Activated CD8-positive, alpha-beta memory T cell treated with anti-CD3 and anti-CD28 coated beads for 36 hours (primary cell): Measurements from ENCODE around the gene TUBB2A. TPM values are rescaled to one million over a fixed set of nuclear protein-coding genes. Genes with fewer than 3 reads are reported as not detected.
"Not testable (repeated sequence)": the region's sequence is repeated elsewhere in the genome, so short reads cannot be mapped to it uniquely, and the experiment has no call there.

Source experiments
- CTCF ChIA-PET: fragments of 350-600 bp; sonication (Branson Sonifier 250); formaldehyde crosslinking; loops from one replicate; lab custom pipeline; 2021; ENCODE audit warnings: antibody characterized with exemption; lab: Charles Lee
- POLR2A ChIA-PET: fragments of 350-600 bp; sonication (Branson Sonifier 250); formaldehyde crosslinking; loops from one replicate; lab custom pipeline; 2021; ENCODE audit warnings: antibody characterized with exemption; lab: Charles Lee
- total RNA-seq, 2 experiments: library from RNA; stranded (reverse); gene quantifications; one replicate each; pipeline ENCODE4 v1.2.3, GENCODE V29; 2021

TUBB2A gene
- total RNA-seq = 1 to 10 TPM; 1.8 to 2.1 TPM

DNA sequence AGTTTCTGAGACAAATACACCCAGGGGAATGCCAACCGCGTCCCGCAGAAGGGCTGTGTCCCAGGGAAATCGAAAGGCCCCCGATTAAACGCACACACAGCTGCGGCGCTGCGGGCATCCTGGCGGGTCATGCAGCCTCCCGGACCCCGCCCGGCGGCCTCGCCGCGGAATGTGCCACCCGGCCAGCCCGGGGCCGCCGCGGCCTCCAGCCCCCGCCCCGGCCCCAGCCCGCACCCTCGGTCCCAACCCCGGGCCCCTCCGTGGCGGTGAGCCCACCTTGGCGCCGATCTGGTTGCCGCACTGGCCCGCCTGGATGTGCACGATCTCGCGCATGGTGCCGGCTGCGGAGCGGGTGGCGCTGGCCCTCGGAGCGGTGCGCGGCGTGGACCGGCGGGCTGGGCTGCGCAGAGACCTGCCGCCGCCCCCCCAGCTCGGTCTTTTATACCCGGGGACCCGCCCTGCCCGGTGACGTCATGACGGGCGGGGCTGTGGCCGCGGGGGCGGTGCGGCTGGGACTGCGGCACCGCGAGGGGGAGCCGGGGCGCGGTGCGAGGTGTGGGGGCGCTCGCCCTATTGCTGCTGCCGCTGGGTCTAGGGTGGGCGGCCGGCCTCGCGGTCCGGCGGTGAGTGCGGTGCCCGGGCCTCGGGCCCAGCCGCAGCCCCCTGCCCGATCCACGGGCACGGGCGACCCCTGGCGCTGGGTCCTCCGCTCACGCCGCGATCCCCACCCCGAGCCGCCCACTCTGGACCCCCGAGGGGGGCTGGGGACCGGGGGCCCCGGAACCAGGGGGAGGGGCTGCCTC is at the start of gene TUBB2A:
TSS of gene TUBB2A (minus strand) at position 414 of the 803 bp plus-strand sequence. CDS start at position 333, 81 bp downstream.
- POLR2A ChIA-PET = no interaction called here
- CTCF ChIA-PET = interaction anchor here (0.6 to 1.5 kb wide), 5 partner anchors 10 to 101 kb away, joined by 3 read pairs; partner anchors contain the start of gene BPHL

DNA sequence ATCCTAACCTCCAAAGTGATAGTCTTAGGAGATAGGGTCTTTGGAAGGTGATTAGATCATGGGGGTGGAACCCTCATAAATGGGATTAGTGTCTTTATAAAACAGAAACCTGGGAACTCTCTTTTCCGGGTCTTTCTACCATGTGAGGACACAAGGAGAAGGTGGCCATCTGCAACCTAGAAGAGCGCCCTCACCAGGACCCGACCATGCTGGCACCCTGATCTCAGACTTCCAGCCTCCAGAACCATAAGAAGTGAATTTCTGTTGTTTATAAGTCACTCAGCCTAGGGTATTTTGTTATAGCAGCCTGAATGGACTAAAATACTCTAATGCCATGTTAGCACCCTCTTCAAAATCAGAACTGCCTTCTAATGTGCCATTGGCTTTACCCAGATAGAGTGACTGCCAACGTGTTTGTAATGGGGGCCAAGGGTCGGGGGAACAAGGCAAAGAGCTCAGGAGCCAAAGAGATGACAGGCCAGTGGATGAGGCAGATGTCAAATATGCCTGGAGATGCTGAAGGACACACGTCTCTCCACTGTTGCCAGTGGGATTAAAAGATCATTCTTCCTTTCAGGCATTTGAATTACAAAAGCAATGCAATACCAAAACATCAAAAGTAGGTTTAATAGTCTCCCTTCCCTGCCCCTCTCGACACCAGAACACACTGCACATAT is 49.1 kb upstream of the TUBB2A start:
- ChIA-PET CTCF (interaction anchor here (1.5 kb wide), 1 partner anchor 45 kb away, joined by 3 read pairs; no protein-coding TSS in a partner anchor), POLR2A (no interaction called here)

DNA sequence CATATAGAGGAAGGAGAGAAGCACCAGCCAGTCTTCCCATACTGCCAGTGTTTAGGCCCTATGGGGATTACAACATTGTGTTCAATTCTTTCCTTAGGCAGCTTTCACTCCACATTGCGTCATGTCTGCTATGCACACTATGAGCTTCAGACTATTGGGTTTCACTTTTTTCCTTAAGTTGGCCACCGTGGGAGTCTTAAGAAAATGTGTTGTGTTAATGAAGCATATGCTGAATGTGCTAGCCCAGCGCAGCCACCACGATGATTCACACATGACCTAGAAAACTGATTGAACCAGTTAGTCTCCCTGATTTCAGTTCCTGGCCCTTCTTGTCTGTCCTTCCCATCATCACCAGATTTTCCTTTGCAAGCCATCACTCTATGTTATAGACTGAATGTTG is 48.6 kb upstream of the TUBB2A start:
- CTCF ChIA-PET = no interaction called here
- POLR2A ChIA-PET = no interaction called here

DNA sequence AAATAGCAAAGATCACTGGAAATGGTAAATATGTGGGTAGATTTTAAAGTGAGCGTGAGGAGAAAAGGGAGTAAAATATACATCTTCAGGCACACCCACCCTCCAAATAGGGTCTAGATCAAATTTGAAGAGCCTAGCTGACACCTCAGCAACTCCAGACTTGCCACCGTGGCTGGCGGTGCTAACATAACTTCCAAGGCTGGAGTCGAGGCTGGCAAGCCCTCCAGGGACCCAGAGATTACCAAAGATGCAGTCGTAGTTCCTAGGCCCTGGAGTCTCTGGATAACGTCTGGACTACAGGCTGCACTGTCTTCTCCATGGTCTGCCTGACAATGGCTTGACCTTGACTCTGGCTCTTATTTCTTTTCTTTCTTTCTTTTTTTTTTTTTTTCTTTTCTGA is 47.6 kb upstream of the TUBB2A start:
- POLR2A ChIA-PET = no interaction called here
- CTCF ChIA-PET = interaction anchor here (0.7 kb wide), 1 partner anchor 572 kb away, joined by 3 read pairs; no protein-coding TSS in a partner anchor

DNA sequence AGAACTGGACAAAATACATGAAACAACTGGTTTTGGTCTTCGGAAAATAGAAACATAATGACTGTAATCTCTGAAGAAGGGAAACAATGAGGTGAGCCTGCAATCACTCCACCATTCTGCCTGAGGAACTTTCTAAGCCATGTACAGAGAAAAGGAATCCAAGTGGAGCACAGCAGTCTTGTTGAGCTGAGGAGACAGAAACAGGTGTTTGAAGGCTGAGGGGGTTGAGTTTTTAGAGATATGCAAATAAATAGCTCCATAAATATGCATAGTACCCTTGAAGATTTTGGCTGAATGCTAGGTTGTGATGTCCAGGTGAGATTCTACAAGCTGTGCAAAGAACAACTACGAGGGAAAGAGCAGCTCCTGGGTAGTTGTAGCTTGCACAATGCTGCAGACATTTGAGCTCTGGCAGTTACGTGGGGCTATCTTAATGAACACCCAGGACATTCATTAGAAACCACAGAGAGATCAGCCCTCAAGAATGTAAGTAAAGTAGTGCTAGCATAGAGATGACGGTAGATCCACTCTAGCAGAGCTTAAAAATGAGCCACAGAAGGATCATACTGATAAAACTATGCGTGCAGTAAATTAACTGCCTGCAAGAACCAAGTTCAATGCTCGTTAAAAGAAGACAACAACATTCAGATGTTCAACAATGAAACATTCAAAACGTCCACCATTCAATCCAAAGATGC is 45.8 kb upstream of the TUBB2A start:
- POLR2A ChIA-PET = no interaction called here

DNA sequence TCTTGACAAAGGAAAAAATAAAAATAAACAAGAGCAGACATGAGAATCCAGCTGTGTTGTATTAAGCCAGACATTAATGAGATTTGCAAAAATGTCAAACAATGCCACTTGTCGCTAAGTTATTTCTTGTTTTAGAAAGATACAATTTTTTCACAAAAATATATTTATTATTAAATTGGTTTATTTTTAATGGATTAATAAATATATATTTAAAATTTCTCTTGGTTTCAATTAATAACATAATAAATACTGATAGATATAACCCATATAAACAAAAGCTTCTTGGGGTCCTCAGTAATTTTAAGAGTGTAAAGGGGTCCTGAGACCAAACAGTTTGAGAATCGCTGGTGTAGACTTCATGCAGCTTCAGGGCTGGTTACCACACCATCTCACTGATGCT is 44.0 kb upstream of the TUBB2A start:
- POLR2A ChIA-PET = no interaction called here
- CTCF ChIA-PET = no interaction called here

More for the DNA sequence above, 45.8 kb upstream of the TUBB2A start:
- CTCF ChIA-PET = no interaction called here

DNA sequence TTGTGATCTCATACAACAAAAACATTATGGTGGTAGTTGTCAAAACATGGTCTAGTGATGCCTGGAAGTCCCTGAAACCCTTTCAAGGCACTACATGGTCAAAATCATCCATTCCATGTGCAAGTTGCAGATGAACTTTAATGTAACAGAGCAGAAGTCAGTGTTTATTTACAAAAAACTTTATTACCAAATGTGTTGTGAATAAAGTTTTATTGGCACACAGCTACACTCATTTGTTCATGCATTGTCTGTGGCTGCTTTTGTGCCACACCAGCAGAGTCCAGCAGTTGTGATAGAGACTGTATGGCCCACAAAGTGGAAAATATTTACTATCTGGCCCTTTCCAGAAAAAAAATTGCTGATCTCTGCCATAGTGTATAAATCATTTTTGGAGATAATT is 43.3 kb upstream of the TUBB2A start:
- ChIA-PET CTCF (no interaction called here), POLR2A (no interaction called here)

DNA sequence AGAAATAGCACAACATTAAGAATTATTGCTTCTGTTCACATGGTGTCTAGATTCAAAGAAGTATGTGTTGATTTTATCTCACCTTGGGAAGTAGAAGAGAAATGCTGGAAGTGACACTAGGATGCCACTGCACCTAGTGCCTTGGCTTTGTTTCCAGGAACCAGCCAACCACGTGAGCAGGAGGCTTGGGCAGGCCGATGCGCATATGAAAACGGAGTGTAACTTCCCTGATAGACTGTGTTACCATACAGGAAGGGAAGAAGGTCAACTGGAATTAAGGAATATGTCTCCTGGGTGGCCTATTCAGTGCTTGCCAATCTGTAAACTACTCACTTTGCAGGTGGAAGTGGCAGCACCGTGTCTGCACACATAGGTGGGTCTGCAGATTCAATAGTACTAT is 42.0 kb upstream of the TUBB2A start:
- ChIA-PET CTCF (no interaction called here), POLR2A (no interaction called here)

DNA sequence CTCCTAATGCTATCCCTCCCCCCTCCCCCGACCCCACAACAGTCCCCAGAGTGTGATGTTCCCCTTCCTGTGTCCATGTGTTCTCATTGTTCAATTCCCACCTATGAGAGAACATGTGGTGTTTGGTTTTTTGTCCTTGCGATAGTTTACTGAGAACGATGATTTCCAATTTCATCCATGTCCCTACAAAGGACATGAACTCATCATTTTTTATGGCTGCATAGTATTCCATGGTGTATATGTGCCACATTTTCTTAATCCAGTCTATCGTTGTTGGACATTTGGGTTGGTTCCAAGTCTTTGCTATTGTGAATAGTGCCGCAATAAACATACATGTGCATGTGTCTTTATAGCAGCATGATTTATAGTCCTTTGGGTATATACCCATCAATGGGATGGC is 40.4 kb upstream of the TUBB2A start:
- POLR2A ChIA-PET, CTCF ChIA-PET: not testable (repeated sequence)

DNA sequence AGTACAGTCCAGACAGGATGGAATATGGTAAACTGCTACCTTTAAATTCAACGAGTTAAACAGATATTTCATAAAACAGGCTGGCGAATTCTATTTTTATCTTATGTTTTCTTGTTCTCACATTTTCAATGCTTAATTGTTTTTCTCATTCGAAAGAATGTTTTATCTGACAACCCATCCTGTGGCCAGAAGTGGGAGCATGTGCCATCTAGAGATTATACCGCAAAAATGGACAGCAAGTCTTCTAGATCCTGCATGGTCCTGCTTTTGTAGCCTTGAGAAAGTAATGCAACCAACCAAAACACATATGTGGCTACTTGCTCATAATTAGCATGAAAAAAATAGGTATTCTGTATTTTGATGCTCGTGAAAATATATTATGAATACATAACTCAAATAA is 39.4 kb upstream of the TUBB2A start:
- POLR2A ChIA-PET = interaction anchor here (0.5 kb wide), 1 partner anchor 1528 kb away, joined by 6 read pairs; no protein-coding TSS in a partner anchor

DNA sequence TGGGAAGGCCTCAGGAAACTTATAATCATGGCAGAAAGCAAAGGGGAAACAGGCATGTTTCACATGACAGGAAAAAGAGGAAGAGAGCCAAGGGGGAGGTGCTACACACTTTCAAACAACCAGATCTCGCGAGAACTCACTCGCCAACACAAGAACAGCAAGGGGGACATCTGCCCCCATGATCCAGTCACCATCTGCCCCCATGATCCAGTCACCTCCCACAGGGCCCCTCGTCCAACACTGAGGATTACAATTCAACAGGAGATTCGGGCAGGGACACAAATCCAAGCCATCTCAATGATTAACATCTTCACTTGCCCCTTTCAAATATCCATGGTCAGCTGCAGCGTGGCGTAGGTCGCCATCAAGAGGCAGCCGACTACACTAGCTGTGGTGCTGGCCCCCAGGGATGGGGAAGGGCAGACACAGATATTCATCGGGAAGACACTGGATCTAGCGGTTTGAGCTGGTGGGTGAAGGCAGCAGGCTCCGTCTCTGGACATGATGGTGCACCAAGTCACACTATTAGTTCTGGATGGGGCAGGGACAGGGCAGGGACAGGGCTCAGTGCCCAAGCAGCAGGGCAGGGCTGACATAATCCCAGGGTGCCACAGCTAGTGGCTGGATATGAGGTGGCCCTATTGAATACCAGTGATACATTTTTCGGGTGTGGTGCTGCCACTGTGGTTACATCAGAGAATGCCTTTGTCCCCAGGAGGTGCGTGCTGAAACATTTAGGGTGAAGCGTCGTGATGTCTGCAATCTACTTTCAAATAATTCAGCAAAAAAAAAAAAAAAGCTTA is 38.6 kb upstream of the TUBB2A start:
- CTCF ChIA-PET = interaction anchor here (0.6 kb wide), 1 partner anchor 1333 kb away, joined by 3 read pairs; no protein-coding TSS in a partner anchor

More for the DNA sequence above, 39.4 kb upstream of the TUBB2A start:
- CTCF ChIA-PET = interaction anchor here (0.6 kb wide), 1 partner anchor 1334 kb away, joined by 3 read pairs; no protein-coding TSS in a partner anchor

DNA sequence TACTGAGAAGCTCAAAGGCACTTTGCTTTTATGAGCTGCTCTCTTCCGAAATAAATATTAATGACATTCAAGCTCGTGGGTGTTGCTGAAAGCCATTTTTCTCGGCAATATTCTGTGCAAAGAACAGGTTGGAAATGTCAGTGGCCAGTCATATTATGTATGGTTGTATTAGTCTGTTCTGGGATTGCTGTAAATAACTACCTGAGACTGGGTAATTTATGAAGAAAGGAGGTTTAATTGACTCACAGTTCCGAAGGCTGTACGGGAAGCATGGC is 38.0 kb upstream of the TUBB2A start:
- ChIA-PET POLR2A (no interaction called here), CTCF (no interaction called here)

More for the DNA sequence above, 38.6 kb upstream of the TUBB2A start:
- POLR2A ChIA-PET = interaction anchor here (0.5 kb wide), 1 partner anchor 1529 kb away, joined by 6 read pairs; no protein-coding TSS in a partner anchor

DNA sequence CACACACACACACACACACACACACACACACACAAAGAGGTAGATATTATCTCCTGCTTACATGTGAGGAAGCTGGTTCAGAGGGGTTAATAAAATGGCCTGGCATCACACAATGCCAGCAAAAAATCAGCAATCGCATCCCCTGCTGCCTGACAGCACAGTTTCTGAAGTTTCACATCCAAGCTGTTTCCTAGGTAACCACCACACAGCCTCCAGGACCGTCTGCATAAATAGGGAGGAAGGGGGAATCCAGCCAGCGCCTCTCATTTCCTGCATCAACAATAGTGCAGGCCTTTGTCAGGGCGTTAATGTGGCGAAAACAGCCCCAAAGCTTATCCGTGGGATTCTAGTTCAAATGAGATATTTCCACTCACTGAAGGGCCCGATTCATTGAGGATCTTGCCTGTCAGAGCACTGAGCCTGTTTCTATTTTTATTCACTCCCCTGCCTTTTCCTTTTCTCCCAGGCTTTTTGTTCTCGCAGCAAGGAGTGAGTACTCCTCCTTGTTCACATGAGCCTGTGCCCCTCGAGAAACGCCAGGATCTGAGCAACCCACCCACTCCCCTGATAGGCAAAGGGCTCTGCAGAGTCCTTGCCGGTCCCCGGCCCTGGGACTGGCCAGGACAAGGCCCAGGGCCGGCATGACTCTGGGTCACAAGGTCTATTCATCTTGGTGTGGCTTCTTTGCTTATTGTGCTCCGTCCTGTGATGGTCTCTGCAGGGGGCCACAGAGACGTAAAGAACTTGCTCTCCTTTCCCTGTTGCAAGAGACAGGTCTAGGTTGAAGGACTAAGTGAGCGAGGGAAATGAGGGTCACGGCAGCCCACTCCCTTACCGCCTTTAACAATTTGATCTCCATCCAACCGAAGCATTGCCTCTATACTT is 37.4 kb upstream of the TUBB2A start:
- POLR2A ChIA-PET = interaction anchor here (0.7 kb wide), 1 partner anchor 104 kb away, joined by 3 read pairs; no protein-coding TSS in a partner anchor
- CTCF ChIA-PET = interaction anchor here (0.8 kb wide), 1 partner anchor 68 kb away, joined by 3 read pairs; no protein-coding TSS in a partner anchor

DNA sequence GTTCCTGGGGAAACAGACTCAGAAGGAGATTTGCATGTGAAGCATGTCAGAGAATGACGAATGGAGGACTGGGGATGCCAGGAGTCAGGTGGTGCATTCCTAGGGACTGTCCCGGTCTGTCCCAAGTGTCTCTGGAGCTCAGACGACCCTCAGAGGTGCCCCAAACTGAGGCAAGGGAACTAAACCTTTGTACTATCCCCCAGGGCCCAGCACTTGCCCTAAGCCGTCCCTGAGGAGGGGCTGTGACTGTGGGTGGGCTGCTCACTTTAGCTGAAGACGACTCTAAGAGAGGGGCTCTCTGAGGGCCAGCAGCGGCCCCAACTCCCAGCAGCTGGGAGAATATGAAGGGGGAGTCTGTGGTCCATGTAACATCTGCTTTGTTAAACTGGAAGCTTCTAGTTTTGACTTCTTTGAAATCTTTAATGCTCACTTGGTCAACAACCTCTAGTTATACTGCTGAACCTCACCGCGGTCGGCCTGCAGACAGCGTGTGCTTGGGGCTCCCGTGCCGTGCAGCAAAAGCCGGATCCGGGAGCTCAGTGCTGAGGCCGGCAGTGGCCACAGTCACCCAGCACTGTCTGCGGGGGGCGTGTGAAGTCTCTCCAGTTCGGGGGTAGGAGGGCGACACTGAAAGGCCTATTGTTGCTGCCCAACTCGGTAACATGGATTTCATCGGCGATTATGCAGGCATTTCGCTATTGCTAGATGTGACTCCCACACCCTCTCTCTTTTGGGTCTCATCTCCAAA is 35.9 kb upstream of the TUBB2A start:
- POLR2A ChIA-PET = no interaction called here
- CTCF ChIA-PET = interaction anchor here (0.5 kb wide), 1 partner anchor 1194 kb away, joined by 3 read pairs; no protein-coding TSS in a partner anchor

DNA sequence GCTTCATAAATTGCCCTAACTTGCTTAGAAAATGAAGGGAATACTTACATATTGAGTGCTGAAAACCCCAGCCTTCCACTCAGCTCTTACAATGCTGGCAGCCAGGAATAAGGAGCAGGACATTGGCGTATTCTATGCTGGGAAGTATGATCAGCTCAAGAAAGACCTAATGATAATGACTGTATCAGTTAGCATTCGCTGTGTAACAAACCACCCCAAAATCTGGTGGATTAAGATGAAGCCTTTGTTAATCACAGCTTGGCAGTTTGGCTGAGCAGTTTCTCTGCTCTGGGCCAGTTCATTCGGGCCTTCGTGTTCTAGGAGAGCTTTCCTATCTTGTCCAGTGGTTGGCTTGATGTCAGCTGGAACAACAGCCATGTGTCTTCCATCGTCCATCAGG is 33.4 kb upstream of the TUBB2A start:
- ChIA-PET CTCF (no interaction called here), POLR2A (no interaction called here)

DNA sequence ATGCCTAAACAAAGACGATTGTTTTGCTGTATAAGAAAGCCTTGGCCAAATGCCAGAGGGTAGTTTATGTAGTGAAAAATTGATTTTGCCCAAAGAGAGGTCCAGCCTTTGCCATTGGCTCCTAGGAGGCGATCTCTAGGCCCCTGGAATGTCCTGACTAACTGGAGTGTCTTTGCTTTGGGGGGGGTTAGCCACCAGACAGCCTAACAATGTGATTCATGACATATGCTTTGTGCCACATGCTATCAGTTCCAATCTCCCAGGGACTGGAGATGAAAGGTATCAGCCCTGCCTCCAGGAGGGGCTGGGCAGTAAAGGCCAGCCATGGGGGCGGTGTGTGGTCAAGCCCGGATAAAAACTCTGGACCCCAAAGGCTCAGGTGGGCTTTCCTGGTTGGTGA is 32.7 kb upstream of the TUBB2A start:
- POLR2A ChIA-PET = no interaction called here
- CTCF ChIA-PET = no interaction called here

DNA sequence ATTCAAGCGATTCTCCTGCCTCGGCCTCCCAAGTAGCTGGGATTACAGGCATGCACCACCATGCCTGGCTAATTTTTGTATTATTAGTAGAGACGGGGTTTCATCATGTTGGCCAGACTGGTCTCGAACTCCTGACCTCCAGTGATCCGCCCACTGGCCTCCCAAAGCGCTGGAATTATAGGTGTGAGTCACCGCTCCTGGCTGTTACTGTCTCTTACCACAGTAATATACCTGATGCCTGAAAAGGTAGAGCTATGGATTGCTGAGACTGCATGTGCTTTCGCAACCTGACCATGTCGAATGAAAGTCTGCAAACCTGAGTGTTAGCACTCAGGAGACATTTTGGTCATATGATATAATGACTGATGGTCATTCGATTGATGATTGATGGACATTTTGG is 31.8 kb upstream of the TUBB2A start:
- CTCF ChIA-PET, POLR2A ChIA-PET: not testable (repeated sequence)
